GM23248 (cell line): ENCODE data around the gene RELT.

Source experiments
- EZH2 ChIP-seq: fragments of 200-600 bp; sonication (generic); IDR thresholded peaks from 2 replicates; pipeline ENCODE4 v1.6.1; 2018; ENCODE audit warnings: antibody characterized with exemption, mild to moderate bottlenecking; ENCODE audit not compliant: insufficient read depth, poor library complexity, severe bottlenecking
- EZH2phosphoT487 ChIP-seq: fragments of 200-600 bp; sonication (generic); IDR thresholded peaks from 2 replicates; pipeline ENCODE4 v1.6.1; 2018; ENCODE audit warnings: antibody characterized with exemption, moderate library complexity, mild to moderate bottlenecking, low read depth; ENCODE audit not compliant: insufficient read depth

GRCh38 chr11:73353422-73353821 lies 22.8 kb upstream of the RELT start:
- TF ChIP-seq EZH2 (no peak), EZH2phosphoT487 (no peak)
